Measurements from ENCODE around the gene TRIM47. TPM values are rescaled to one million over a fixed set of nuclear protein-coding genes. Genes with fewer than 3 reads are reported as not detected.
A peak's percentile ranks its signal among the peaks of the same experiment; 100 is the strongest.

TRIM47 gene
- total RNA-seq, 1 experiment from 2014 or later, result 125 TPM

- Histone ChIP-seq H3K36me3 (ENCODE audit: control insufficient read depth, insufficient read depth, low read length) (no peaks in the 10 kb centered on the region), H3K9me3 (ENCODE audit: control insufficient read depth, insufficient read depth, low read depth, low read length) (no peaks in the 10 kb centered on the region), H3K27ac (ENCODE audit: low read length) (no peak overlapping the region), H3K4me3 (ENCODE audit: low read depth in 2 of 2, low read length in 2 of 2) (no peak overlapping the region), H3K4me1 (ENCODE audit: control insufficient read depth, insufficient read depth, low read length) (peaks cover 11% of the 10 kb centered on the region), H3K27me3 (ENCODE audit: control insufficient read depth, insufficient read depth, low read length) (no peaks in the 10 kb centered on the region)
- ATAC-seq (no peak), DNase-seq (ENCODE audit: low read depth, low spot score) (no peak)
- no TSS peak for BruUV-seq (replicated peaks)
- TF ChIP-seq TCF7L2 (IDR thresholded peaks at IDR 0.05; ENCODE audit: low read depth, low read length), result no peak
- TF ChIP-seq POLR2AphosphoS5 (IDR thresholded peaks at IDR 0.05; ENCODE audit: low read depth, low read length), result no peak
- no peak for TF ChIP-seq REST (IDR thresholded peaks at IDR 0.05; ENCODE audit: insufficient read depth in 1 of 2, low read depth in 2 of 2, low read length in 1 of 2)
- no peak for TF ChIP-seq CTCF (IDR thresholded peaks at IDR 0.05)
- no peak for TF ChIP-seq SIN3A (IDR thresholded peaks at IDR 0.05; ENCODE audit: borderline replicate concordance, insufficient read depth, low read depth, low read length)
- intact Hi-C loops (cut with micrococcal nuclease; ENCODE audit: unreplicated experiment) (no loop called here), in situ Hi-C loops (cut with HindIII; ENCODE audit: low pct_unique_long_range_greater_than_20kb, low sequenced_read_pairs) (no loop called here)
- POLR2A ChIA-PET, result no interaction called here
- CTCF ChIA-PET, result no interaction called here
Observed at GRCh38 chr17:75891022-75891604, 12.7 kb upstream of the TRIM47 start.

- in situ Hi-C loops (cut with HindIII; ENCODE audit: low pct_unique_long_range_greater_than_20kb, low sequenced_read_pairs) (no loop called here), intact Hi-C loops (cut with micrococcal nuclease; ENCODE audit: unreplicated experiment) (no loop called here)
- no peaks in the 10 kb centered on the region for H3K36me3 ChIP-seq (ENCODE audit: control insufficient read depth, insufficient read depth, low read length)
- no peak overlapping the region for H3K27ac ChIP-seq (ENCODE audit: low read length)
- H3K4me1 ChIP-seq (ENCODE audit: control insufficient read depth, insufficient read depth, low read length), result no peaks in the 10 kb centered on the region
- no peaks in the 10 kb centered on the region for H3K9me3 ChIP-seq (ENCODE audit: control insufficient read depth, insufficient read depth, low read depth, low read length)
- TF ChIP-seq POLR2AphosphoS5 (IDR thresholded peaks at IDR 0.05; ENCODE audit: low read depth, low read length) (no peak), REST (IDR thresholded peaks at IDR 0.05; ENCODE audit: insufficient read depth in 1 of 2, low read depth in 2 of 2, low read length in 1 of 2) (no peak), CTCF (IDR thresholded peaks at IDR 0.05) (no peak), TCF7L2 (IDR thresholded peaks at IDR 0.05; ENCODE audit: low read depth, low read length) (no peak), SIN3A (IDR thresholded peaks at IDR 0.05; ENCODE audit: borderline replicate concordance, insufficient read depth, low read depth, low read length) (no peak)
- ATAC-seq, result no peak
- DNase-seq (ENCODE audit: low read depth, low spot score), result no peak
- no peaks in the 10 kb centered on the region for H3K27me3 ChIP-seq (ENCODE audit: control insufficient read depth, insufficient read depth, low read length)
- ChIA-PET CTCF (no interaction called here), POLR2A (interaction anchor here (1.4 kb wide), 1 partner anchor 11 kb away, joined by 16 read pairs; the partner anchor contains the start of gene TRIM47)
- TSS peak; percentile 86 for BruUV-seq (replicated peaks)
- H3K4me3 ChIP-seq (ENCODE audit: low read depth in 2 of 2, low read length in 2 of 2), result no peak overlapping the region
Observed at GRCh38 chr17:75889454-75889853, 11.1 kb upstream of the TRIM47 start.
